CD14-positive monocyte (primary cell): ENCODE results near the gene ERLIN1. TPM values are rescaled to one million over a fixed set of nuclear protein-coding genes. Genes with fewer than 3 reads are reported as not detected.
A peak's percentile ranks its signal among the peaks of the same experiment; 100 is the strongest.

Source experiments
- DNase-seq, 3 donors: peaks; one replicate each; pipeline ENCODE4 v3.0.0-alpha.2; 2011 to 2022
- H2AFZ ChIP-seq: 2 replicates; pipeline ENCODE4 v1.6.0; 2012; ENCODE audit warnings: mild to moderate bottlenecking, low read depth, low read length, inconsistent platforms; ENCODE audit not compliant: insufficient read depth, poor library complexity, severe bottlenecking
- H3K27ac ChIP-seq, 2 donors: 1 replicate in 1 of 2; 2 replicates in 1 of 2; pipeline ENCODE4 v1.5.1; 2012 to 2013; ENCODE audit warnings: low read length in 2 of 2, control low read depth in 1 of 2, inconsistent platforms in 1 of 2, low read depth in 1 of 2, mild to moderate bottlenecking in 1 of 2
- H3K27me3 ChIP-seq, 2 donors: one replicate each; pipeline versions ENCODE4 v1.6.0 to v1.6.1; 2011 to 2013; ENCODE audit warnings: low read length in 2 of 2; ENCODE audit not compliant: control insufficient read depth in 2 of 2, insufficient read depth in 2 of 2
- H3K36me3 ChIP-seq, 2 donors: replicated peaks in 1 of 2; 1 replicate in 1 of 2; 2 replicates in 1 of 2; pipeline versions ENCODE4 v1.5.1 to v1.6.1; 2012 to 2013; ENCODE audit warnings: low read length in 2 of 2, control low read depth in 1 of 2, inconsistent platforms in 1 of 2, mild to moderate bottlenecking in 1 of 2; ENCODE audit not compliant: insufficient read depth in 2 of 2, control insufficient read depth in 1 of 2
- H3K4me1 ChIP-seq, 2 donors: 1 replicate in 1 of 2; 2 replicates in 1 of 2; pipeline versions ENCODE4 v1.5.1 to v1.6.1; 2012 to 2013; ENCODE audit warnings: low read length in 2 of 2, control low read depth in 1 of 2, inconsistent platforms in 1 of 2, mild to moderate bottlenecking in 1 of 2, moderate library complexity in 1 of 2; ENCODE audit not compliant: insufficient read depth in 2 of 2, control insufficient read depth in 1 of 2
- H3K4me2 ChIP-seq: replicated peaks from 2 replicates; pipeline ENCODE3; 2012; ENCODE audit warnings: low read length, moderate library complexity, mild to moderate bottlenecking; ENCODE audit not compliant: poor library complexity, severe bottlenecking; ENCODE audit errors: extremely low read depth
- H3K4me3 ChIP-seq, 3 experiments: fragments of 200-600 bp in 1 of 3; sonication (generic) in 1 of 3; replicated peaks in 1 of 3; 1 replicate in 2 of 3; 2 replicates in 1 of 3; pipeline ENCODE4 v1.5.1; 2011 to 2013; ENCODE audit warnings: low read length in 3 of 3, mild to moderate bottlenecking in 3 of 3, control low read depth in 2 of 3, low read depth in 2 of 3, inconsistent platforms in 1 of 3, moderate library complexity in 1 of 3
- H3K79me2 ChIP-seq: 2 replicates; pipeline ENCODE4 v1.6.0; 2012; ENCODE audit warnings: mild to moderate bottlenecking, control low read depth, inconsistent platforms, low read length, moderate library complexity; ENCODE audit not compliant: insufficient read depth
- H3K9ac ChIP-seq: 2 replicates; pipeline ENCODE4 v1.6.0; 2017; ENCODE audit warnings: low read length, mild to moderate bottlenecking; ENCODE audit not compliant: insufficient read depth, poor library complexity, severe bottlenecking
- H3K9me3 ChIP-seq, 2 donors: replicated peaks in 1 of 2; 1 replicate in 1 of 2; 2 replicates in 1 of 2; pipeline versions ENCODE4 v1.5.1 to v1.6.1; 2012 to 2013; ENCODE audit warnings: low read length in 2 of 2, control low read depth in 1 of 2; ENCODE audit not compliant: control insufficient read depth in 1 of 2, insufficient read depth in 1 of 2
- H4K20me1 ChIP-seq: 2 replicates; pipeline ENCODE4 v1.6.0; 2012; ENCODE audit warnings: mild to moderate bottlenecking, low read length, control low read depth, moderate library complexity; ENCODE audit not compliant: insufficient read depth
- H3K27ac Mint-ChIP-seq, 7 donors: one replicate each; pipeline ENCODE4 v1.8.0; 2020; ENCODE audit warnings: mild to moderate bottlenecking in 7 of 7, mixed read lengths in 7 of 7, moderate library complexity in 6 of 7, inconsistent platforms in 2 of 7
- H3K27me3 Mint-ChIP-seq, 3 donors: one replicate each; pipeline ENCODE4 v1.8.0; 2021 to 2022; ENCODE audit warnings: low read depth in 3 of 3, mild to moderate bottlenecking in 3 of 3, mixed read lengths in 3 of 3, moderate library complexity in 3 of 3, inconsistent platforms in 1 of 3
- H3K36me3 Mint-ChIP-seq, 2 donors: one replicate each; pipeline ENCODE4 v1.8.0; 2020; ENCODE audit warnings: mixed read lengths in 2 of 2, inconsistent platforms in 1 of 2, mild to moderate bottlenecking in 1 of 2
- H3K4me1 Mint-ChIP-seq: one replicate; pipeline ENCODE4 v1.8.0; 2020; ENCODE audit warnings: mild to moderate bottlenecking, mixed read lengths
- H3K4me3 Mint-ChIP-seq, 2 donors: one replicate each; pipeline ENCODE4 v1.8.0; 2020; ENCODE audit warnings: mild to moderate bottlenecking in 2 of 2, mixed read lengths in 2 of 2, moderate library complexity in 1 of 2
- H3K9me3 Mint-ChIP-seq, 7 donors: one replicate each; pipeline ENCODE4 v1.8.0; 2020 to 2022; ENCODE audit warnings: mixed read lengths in 7 of 7, mild to moderate bottlenecking in 6 of 7, moderate library complexity in 6 of 7, inconsistent platforms in 2 of 7
- WGBS: methylation state at CpG from one replicate; pipeline ENCODE4 v1.1.5; 2013; ENCODE audit warnings: missing lambda C conversion rate; ENCODE audit not compliant: insufficient coverage; 5-methylcytosine and 5-hydroxymethylcytosine counted together
- intact Hi-C, 2 donors: fragments of 100-400 bp; cut with micrococcal nuclease; formaldehyde crosslinking; loops; one replicate each; pipeline versions ENCODE4 v1.15.0 to v1.15.1; 2023
- polyA plus RNA-seq, 3 donors: library from polyadenylated mRNA; depleted of rRNA in 1 of 3; unstranded in 2 of 3; stranded (reverse) in 1 of 3; fragments of 300-500 nt in 2 of 3; fragments of >200 nt in 1 of 3; fragmentation: Illumina TruSeq in 2 of 3; gene quantifications; 1 replicate in 2 of 3; 2 replicates in 1 of 3; pipeline ENCODE4 v1.2.3, GENCODE V29; 2012 to 2021
- TF ChIP-seq, protein P1 (sequence below): fragments of 200-600 bp; IDR thresholded peaks from one replicate; pipeline ENCODE4 v1.8.0; 2022; ENCODE audit warnings: antibody characterized with exemption, mild to moderate bottlenecking

ERLIN1 gene
- polyA plus RNA-seq, 3 donors, result 14.5 to 31.4 (median 18.7) TPM

- TF ChIP-seq, protein P1, sequence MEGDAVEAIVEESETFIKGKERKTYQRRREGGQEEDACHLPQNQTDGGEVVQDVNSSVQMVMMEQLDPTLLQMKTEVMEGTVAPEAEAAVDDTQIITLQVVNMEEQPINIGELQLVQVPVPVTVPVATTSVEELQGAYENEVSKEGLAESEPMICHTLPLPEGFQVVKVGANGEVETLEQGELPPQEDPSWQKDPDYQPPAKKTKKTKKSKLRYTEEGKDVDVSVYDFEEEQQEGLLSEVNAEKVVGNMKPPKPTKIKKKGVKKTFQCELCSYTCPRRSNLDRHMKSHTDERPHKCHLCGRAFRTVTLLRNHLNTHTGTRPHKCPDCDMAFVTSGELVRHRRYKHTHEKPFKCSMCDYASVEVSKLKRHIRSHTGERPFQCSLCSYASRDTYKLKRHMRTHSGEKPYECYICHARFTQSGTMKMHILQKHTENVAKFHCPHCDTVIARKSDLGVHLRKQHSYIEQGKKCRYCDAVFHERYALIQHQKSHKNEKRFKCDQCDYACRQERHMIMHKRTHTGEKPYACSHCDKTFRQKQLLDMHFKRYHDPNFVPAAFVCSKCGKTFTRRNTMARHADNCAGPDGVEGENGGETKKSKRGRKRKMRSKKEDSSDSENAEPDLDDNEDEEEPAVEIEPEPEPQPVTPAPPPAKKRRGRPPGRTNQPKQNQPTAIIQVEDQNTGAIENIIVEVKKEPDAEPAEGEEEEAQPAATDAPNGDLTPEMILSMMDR, result no peak
- peaks cover 70 to 91% of the 10 kb centered on the region in 2 donors for H3K36me3 ChIP-seq
- no peak overlapping the region for H3K9ac ChIP-seq
- no peak for DNase-seq
- intact Hi-C loops, result no loop called here
- no peak overlapping the region for H3K4me3 ChIP-seq
- Mint-ChIP-seq H3K4me1 (peaks cover 20% of the 10 kb centered on the region), H3K36me3 (peaks cover 60 to 74% of the 10 kb centered on the region in 2 donors), H3K9me3 (no peaks in the 10 kb centered on the region), H3K4me3 (no peak overlapping the region), H3K27me3 (peaks cover 0 to 2% (median 0%) of the 10 kb centered on the region in 3 donors), H3K27ac (peak overlapping the region in 1 of 7 donors; percentile 40)
- H3K27me3 ChIP-seq, result no peaks in the 10 kb centered on the region
- no CpG with 5 or more reads among the region's 1 CpG for WGBS
- peaks cover 15 to 16% of the 10 kb centered on the region in 2 donors for H3K4me1 ChIP-seq
- H3K4me2 ChIP-seq, result no peak overlapping the region
- peaks cover 60% of the 10 kb centered on the region for H3K79me2 ChIP-seq
- H3K27ac ChIP-seq, result no peak overlapping the region
- H3K9me3 ChIP-seq, result no peaks in the 10 kb centered on the region
- no peak overlapping the region for H2AFZ ChIP-seq
- no peaks in the 10 kb centered on the region for H4K20me1 ChIP-seq
These were observed 8.9 kb upstream of the ERLIN1 start for GRCh38 chr10:100194711-100195110.

DNA sequence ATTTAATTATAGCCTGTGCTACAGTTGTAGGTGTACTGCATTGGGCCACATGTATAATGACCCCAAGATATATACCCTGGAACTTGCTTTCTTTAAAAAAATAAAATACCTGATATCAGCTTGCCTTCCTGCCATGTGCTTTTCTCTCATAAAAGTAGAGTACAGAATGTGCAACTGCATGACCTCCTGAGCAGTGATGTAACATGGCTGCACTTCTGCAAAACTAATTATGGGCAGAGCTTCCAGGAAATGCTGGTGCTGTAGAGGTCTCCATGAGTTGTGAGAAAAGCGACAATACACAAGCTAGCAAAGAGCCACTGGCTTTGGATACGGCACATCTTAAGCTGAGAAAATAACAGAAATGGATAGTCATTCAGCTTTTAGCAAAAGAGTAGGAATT, 6.5 kb upstream of the ERLIN1 start:
- Histone ChIP-seq H3K79me2 (peaks cover 80% of the 10 kb centered on the region), H2AFZ (peak overlapping the region; percentile 59), H3K27me3 (no peaks in the 10 kb centered on the region), H3K4me2 (peak overlapping the region; percentile 50), H4K20me1 (no peaks in the 10 kb centered on the region), H3K36me3 (peaks cover 56 to 83% of the 10 kb centered on the region in 2 donors), H3K9ac (no peak overlapping the region), H3K9me3 (no peaks in the 10 kb centered on the region), H3K4me1 (peaks cover 18 to 23% of the 10 kb centered on the region in 2 donors), H3K4me3 (peak overlapping the region in 1 of 3 experiments; percentile 26), H3K27ac (peak overlapping the region in 1 of 2 donors; percentile 70)
- H3K9me3 Mint-ChIP-seq, result no peaks in the 10 kb centered on the region
- H3K27me3 Mint-ChIP-seq, result peaks cover 0 to 2% (median 0%) of the 10 kb centered on the region in 3 donors
- H3K36me3 Mint-ChIP-seq, result peaks cover 53 to 64% of the 10 kb centered on the region in 2 donors
- 17% methylated on average over 1 of the region's 2 CpGs for WGBS
- intact Hi-C loops, result no loop called here
- peaks cover 21% of the 10 kb centered on the region for H3K4me1 Mint-ChIP-seq
- peak; percentile 47 to 68 (median 62) for DNase-seq
- H3K27ac Mint-ChIP-seq, result peak overlapping the region; percentile 62 to 92 (median 88)
- TF ChIP-seq, protein P1, result no peak
- peak overlapping the region in 1 of 2 donors; percentile 69 for H3K4me3 Mint-ChIP-seq
